NOMO-1 (cell line): ENCODE measurements around the gene GABBR1.
A peak's percentile ranks its signal among the peaks of the same experiment; 100 is the strongest.

Experiments
- DNase-seq, 2 experiments: peaks; one replicate each; lab custom pipeline; 2025; ENCODE audit not compliant: unreplicated experiment in 2 of 2; lab: John Stamatoyannopoulos, UW

GABBR1 gene

DNA sequence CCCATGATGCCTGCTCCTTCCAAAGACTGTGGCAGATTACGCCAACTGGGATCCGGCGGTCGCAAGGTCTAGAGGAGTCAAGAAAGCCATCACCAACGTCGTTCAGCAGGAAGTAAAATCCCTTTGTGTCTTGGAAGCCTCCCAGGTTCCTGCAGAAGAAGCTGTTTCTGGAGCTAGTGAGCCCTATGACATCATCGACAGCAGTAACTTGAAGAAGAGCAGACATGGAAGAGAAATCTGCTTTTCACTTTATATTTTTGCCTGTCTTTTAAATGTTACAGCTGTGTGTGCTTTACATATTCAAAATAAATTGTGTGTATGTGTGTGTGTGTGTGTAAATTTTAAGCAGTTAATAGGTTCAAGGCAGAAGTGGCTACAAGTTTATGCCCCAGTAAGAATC lies 55.4 kb downstream of the GABBR1 start:
- DNase-seq = no peak

GRCh38 chr6:29576056-29576455 lies 56.9 kb downstream of the GABBR1 start:
- DNase-seq = no peak

GRCh38 chr6:29567991-29568390 lies 65.0 kb downstream of the GABBR1 start:
- no peak for DNase-seq

- DNase-seq = no peak
Observed at GRCh38 chr6:29567541-29567940, 65.4 kb downstream of the GABBR1 start.

DNA sequence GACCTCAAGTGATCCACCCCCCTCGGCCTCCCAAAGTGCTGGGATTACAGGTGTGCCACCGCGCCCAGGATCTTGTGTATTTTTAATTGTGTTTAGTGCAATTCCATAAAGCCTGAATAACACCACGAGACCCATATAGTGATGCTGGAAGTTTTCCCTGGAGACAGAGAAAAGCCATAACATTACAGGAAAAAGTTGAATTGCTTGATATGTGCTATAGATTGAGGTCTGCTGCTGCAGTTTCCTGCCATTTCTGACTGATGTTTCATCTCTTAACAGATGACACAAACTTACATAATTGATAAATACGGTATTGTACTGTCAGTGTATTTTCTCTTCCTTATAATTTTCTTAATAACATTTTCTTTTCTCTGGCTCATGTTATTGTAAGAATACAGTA lies 66.1 kb downstream of the GABBR1 start:
- no peak for DNase-seq

DNA sequence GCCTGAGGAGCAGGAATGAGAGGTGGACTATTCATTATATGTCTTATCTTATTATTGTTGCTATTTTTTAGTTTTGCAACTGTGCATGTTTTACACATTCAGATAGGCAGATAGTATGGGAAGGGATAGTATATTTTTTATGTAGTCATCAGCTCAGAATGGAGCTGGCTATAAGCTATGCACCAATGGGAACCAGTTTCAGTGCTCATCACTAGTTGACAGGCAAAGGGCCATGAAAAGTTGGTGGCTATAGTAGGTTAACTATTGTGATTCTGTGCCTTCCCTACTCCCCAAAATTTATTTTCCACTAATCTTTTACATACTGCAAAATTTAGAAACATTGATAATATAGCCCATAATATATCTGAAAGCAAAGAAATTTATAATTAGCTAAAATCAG lies 68.1 kb downstream of the GABBR1 start:
- DNase-seq = no peak

GRCh38 chr6:29563435-29563965 lies 69.5 kb downstream of the GABBR1 start:
- DNase-seq = peak in 1 of 2 experiments; percentile 5

DNA sequence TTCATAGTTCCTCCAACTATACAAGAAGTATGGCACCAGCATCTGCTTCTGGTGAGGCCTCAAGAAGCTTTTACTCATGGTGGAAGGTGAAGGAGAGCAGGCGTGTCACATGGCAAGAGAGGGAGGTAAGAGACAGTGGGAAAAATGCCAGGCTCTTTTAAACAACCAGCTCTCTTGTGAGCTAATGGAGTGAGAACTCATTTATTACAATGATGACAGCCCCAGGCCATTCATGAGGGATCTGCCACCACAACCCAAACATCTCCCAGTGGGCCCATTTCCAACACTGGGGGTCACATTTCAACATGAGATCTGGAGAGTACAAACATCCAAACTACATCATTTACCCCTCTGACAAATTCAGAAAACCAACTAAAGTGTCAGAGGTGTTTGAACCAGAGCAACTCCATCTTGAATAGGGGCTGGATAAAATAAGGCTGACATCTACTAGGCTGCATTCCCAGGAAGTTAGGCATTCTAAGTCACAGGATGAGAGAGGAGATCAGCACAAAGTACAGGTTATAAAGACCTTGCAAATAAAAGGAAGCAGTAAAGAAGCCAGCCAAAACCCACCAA lies 71.3 kb downstream of the GABBR1 start:
- no peak for DNase-seq

GRCh38 chr6:29561091-29561490 lies 71.9 kb downstream of the GABBR1 start:
- no peak for DNase-seq

DNA sequence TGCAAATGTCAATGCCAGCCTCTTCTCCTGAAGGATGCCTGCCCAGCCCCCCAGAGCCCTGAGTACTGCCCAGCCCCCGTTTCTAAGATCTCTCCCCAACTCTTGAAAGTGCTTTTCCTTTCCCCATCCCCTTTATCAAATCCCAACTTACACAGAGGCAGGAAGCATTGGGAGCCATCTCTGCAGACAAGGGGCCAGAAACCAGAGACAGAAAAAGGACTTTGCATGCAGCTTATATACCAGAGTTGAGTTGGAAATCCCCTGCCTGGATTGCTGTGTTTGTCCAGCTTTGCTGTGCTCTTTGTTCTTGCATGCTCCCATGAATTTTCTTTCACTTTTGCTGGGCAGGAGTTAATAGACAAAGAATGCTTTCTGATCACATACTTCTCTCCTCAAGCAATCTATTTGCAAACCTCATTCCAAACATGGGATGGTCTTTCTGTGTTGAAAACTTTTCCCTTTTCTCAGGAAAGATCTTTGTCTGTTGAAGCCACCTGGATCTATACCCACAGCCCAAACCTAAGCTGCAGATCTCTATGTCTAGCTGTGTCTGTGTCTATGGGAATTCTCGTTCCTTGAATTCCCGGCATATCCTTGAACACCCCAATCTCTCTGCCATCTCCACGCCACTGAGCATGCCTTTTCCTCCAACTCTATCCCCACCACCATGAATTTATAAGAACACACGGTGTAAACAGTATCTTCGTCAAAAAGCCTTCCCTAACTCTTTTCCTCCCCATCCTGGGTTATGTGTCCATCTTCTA lies 73.3 kb downstream of the GABBR1 start, which contains the start of gene UBD:
UBD (minus strand) TSS at position 209 of the 764 bp plus-strand sequence; CDS start at position 178, 31 bp downstream.
- DNase-seq = no peak

GRCh38 chr6:29558439-29559079 lies 74.4 kb downstream of the GABBR1 start:
- DNase-seq = no peak

DNA sequence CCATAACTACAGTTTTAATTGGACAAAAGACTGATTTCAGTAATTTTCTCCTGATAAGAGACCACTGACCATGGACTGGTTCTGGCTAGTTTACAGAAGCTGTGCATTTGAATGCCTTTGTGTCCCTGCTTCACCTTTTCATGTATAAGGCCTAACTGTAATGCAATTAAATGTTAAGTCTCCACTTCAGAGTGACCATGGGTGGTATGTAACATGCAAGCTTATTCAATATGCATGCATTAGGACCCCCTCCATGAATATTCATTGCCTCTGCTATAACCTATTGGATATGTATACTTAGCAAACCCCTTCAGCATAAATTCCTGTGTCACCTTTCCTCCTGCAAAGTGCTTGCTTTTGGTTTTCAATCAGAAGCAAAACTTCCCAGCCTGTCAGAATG lies 75.7 kb downstream of the GABBR1 start:
- no peak for DNase-seq

DNA sequence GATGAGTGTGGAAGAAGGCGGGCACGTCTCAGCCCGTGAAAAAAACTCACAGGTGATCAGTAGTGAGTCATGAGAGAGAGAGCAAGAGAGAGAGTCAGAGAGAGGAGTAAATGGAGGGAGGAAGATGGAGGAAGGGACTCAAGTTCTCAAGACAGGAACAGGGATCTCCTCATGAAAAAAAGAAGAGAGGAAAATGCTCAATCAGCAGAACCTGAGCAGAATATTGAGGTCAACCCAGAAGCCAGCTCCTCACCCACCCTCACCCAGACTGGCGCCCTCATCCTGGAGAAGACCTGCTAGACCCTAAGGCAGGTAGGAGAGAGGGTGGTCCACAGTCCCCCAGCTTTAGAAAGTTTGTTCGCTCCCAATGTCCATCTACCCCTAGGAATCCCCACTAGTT lies 78.2 kb downstream of the GABBR1 start:
- DNase-seq = no peak

DNA sequence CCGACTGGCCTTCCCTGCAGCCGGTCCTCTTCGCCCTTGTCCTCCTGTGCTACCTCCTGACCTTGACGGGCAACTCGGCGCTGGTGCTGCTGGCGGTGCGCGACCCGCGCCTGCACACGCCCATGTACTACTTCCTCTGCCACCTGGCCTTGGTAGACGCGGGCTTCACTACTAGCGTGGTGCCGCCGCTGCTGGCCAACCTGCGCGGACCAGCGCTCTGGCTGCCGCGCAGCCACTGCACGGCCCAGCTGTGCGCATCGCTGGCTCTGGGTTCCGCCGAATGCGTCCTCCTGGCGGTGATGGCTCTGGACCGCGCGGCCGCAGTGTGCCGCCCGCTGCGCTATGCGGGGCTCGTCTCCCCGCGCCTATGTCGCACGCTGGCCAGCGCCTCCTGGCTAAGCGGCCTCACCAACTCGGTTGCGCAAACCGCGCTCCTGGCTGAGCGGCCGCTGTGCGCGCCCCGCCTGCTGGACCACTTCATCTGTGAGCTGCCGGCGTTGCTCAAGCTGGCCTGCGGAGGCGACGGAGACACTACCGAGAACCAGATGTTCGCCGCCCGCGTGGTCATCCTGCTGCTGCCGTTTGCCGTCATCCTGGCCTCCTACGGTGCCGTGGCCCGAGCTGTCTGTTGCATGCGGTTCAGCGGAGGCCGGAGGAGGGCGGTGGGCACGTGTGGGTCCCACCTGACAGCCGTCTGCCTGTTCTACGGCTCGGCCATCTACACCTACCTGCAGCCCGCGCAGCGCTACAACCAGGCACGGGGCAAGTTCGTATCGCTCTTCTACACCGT lies 79.5 kb downstream of the GABBR1 start:
- DNase-seq = peak; percentile 17 to 45

- peak; percentile 13 to 68 for DNase-seq
Observed at GRCh38 chr6:29552512-29553051, 80.4 kb downstream of the GABBR1 start.

DNA sequence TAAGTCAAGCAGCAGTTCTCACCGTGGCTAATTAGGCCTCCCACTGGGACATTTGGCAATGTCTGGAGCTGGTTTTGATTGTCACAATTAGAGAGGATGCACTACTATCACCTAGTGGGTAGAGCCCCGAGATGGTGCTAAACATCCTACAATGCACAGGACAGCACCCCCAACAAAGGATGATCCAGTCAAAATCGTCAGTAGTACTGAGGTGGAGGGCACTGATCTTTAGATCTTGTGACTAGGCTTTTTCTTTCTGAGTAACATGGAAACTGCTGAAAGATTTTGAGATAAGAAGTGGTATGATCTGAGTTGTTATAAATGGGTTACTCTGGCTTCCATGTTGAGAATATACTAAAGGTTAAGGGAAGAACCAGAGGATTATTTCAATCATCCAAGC lies 85.4 kb downstream of the GABBR1 start:
- DNase-seq = no peak

GRCh38 chr6:29537714-29538403 lies 95.1 kb downstream of the GABBR1 start:
- no peak for DNase-seq

DNA sequence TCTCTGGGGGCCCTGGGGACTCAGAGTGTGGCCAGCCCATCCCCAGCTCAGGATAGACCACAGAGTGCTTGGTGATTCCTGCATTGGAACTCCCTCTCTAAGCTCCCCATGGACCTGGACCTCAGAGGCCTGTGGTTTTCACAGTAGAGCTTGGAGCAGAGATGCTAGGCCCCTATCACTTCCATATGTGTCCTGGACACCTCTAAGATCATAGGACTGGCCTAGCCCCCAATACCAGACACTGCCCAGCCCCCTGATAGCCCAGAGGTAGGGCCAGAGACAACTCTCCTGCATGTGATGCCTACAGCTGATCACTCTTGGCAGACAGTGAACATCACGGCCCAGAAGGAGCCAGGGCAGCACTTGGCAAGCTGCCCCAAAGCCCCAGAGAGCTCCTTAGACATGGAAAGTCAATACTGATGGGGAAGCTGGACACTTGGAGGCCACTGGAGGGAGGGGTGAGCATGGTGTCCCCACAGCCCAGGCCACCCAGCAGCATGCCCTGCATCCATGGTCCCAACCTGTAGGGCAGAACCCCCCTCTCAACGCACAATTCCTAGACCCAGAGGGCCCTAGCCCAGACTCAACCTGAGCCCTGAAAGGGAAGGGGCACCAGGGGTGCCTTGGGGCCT lies 100.5 kb downstream of the GABBR1 start:
- DNase-seq = no peak

GRCh38 chr6:29531668-29532067 lies 101.3 kb downstream of the GABBR1 start:
- DNase-seq = no peak
